SK-N-SH (cell line): ENCODE data around the gene RAPGEF3. TPM values are rescaled to one million over a fixed set of nuclear protein-coding genes. Genes with fewer than 3 reads are reported as not detected.
A peak's percentile ranks its signal among the peaks of the same experiment; 100 is the strongest.

ENCODE experiments used
- CTCF ChIA-PET: fragments of 300-600, 350-600 bp; formaldehyde crosslinking; extraction: SDS; loops from one replicate; lab custom pipeline; 2021; lab: Yijun Ruan, JAX
- POLR2A ChIA-PET: fragments of 350-600 bp; sonication (Branson Sonifier 250); formaldehyde crosslinking; extraction: SDS; loops from one replicate; lab custom pipeline; 2020; ENCODE audit warnings: antibody characterized with exemption, inconsistent platforms; lab: Yijun Ruan, JAX
- DNase-seq: peaks from one replicate; pipeline ENCODE4 v3.0.0; 2012
- H2AFZ ChIP-seq: fragments of 200-600 bp; sonication (generic); 2 replicates; pipeline ENCODE4 v1.8.1; 2016; ENCODE audit warnings: antibody characterized with exemption, mild to moderate bottlenecking, low read depth
- H3F3A ChIP-seq: fragments of 200-600 bp; sonication (generic); replicated peaks from 2 replicates; pipeline ENCODE3; 2016; ENCODE audit warnings: antibody characterized with exemption, mild to moderate bottlenecking; ENCODE audit not compliant: insufficient read depth
- H3K27ac ChIP-seq, 2 experiments: fragments of 200-500 bp in 1 of 2; fragments of 200-600 bp in 1 of 2; sonication (Bioruptor generic) in 1 of 2; sonication (generic), shearing (Covaris generic) in 1 of 2; 2 replicates each; pipeline versions ENCODE4 v1.5.1 to v1.6.1; 2014 to 2016; ENCODE audit warnings: low read depth in 2 of 2, inconsistent platforms in 1 of 2, low read length in 1 of 2, mild to moderate bottlenecking in 1 of 2, mixed read lengths in 1 of 2
- H3K27me3 ChIP-seq: fragments of 200-600 bp; sonication (generic), shearing (Covaris generic); 2 replicates; pipeline ENCODE4 v1.6.1; 2016; ENCODE audit warnings: mixed run types; ENCODE audit not compliant: insufficient read depth
- H3K36me3 ChIP-seq, 2 experiments: fragments of 200-500 bp in 1 of 2; fragments of 200-600 bp in 1 of 2; sonication (Bioruptor generic) in 1 of 2; sonication (generic) in 1 of 2; replicated peaks in 1 of 2; 2 replicates each; pipeline versions ENCODE3 to v1.5.1; 2014 to 2016; ENCODE audit warnings: low read length in 1 of 2, mild to moderate bottlenecking in 1 of 2; ENCODE audit not compliant: insufficient read depth in 2 of 2, control insufficient read depth in 1 of 2
- H3K4me1 ChIP-seq, 2 experiments: fragments of 200-500 bp in 1 of 2; fragments of 200-600 bp in 1 of 2; sonication (Bioruptor generic) in 1 of 2; sonication (generic), shearing (Covaris generic) in 1 of 2; 2 replicates each; pipeline versions ENCODE4 v1.5.1 to v1.6.1; 2014 to 2016; ENCODE audit warnings: low read depth in 1 of 2, low read length in 1 of 2, mixed run types in 1 of 2; ENCODE audit not compliant: insufficient read depth in 2 of 2, control insufficient read depth in 1 of 2
- H3K4me2 ChIP-seq: fragments of 200-600 bp; sonication (generic), shearing (Covaris generic); 2 replicates; pipeline ENCODE4 v1.6.1; 2017; ENCODE audit warnings: mixed run types
- H3K4me3 ChIP-seq, 2 experiments: fragments of 200-500 bp in 1 of 2; fragments of 200-600 bp in 1 of 2; sonication (Bioruptor generic) in 1 of 2; sonication (generic), shearing (Covaris generic) in 1 of 2; 2 replicates each; pipeline versions ENCODE4 v1.5.1 to v1.8.1; 2014 to 2016; ENCODE audit warnings: low read depth in 2 of 2, inconsistent platforms in 1 of 2, low read length in 1 of 2, mild to moderate bottlenecking in 1 of 2, mixed read lengths in 1 of 2, moderate library complexity in 1 of 2
- H3K79me2 ChIP-seq: fragments of 200-600 bp; sonication (generic); 2 replicates; pipeline ENCODE4 v1.8.1; 2017; ENCODE audit warnings: mild to moderate bottlenecking; ENCODE audit not compliant: insufficient read depth
- H3K9ac ChIP-seq: fragments of 200-600 bp; sonication (generic); 2 replicates; pipeline ENCODE4 v1.6.1; 2017; ENCODE audit warnings: mixed run types
- H3K9me2 ChIP-seq: fragments of 200-600 bp; sonication (generic); 2 replicates; pipeline ENCODE4 v1.6.1; 2017; ENCODE audit warnings: mixed run types
- H3K9me3 ChIP-seq: fragments of 200-600 bp; sonication (generic); 2 replicates; pipeline ENCODE4 v1.6.1; 2017; ENCODE audit warnings: mixed run types, mild to moderate bottlenecking, moderate library complexity
- H4K20me1 ChIP-seq: fragments of 200-600 bp; sonication (generic); 2 replicates; pipeline ENCODE4 v1.6.1; 2017; ENCODE audit warnings: mild to moderate bottlenecking, mixed run types; ENCODE audit not compliant: insufficient read depth
- CHD2 ChIP-seq: fragments of 150-350 bp; IDR thresholded peaks from 2 replicates; pipeline ENCODE4 v1.6.1; 2018; ENCODE audit warnings: low read length; ENCODE audit not compliant: partially characterized antibody
- CTCF ChIP-seq: fragments of 200-600 bp; sonication (generic); IDR thresholded peaks from 2 replicates; pipeline ENCODE4 v1.6.1; 2017; ENCODE audit warnings: antibody characterized with exemption, mild to moderate bottlenecking, moderate library complexity
- ELF1 ChIP-seq: IDR thresholded peaks from 2 replicates; pipeline ENCODE4 v1.4.0; 2012
- EZH2phosphoT487 ChIP-seq: fragments of 200-600 bp; sonication (generic); IDR thresholded peaks from 2 replicates; pipeline ENCODE4 v1.6.1; 2017; ENCODE audit warnings: low read depth, mixed run types, mild to moderate bottlenecking, antibody characterized with exemption, moderate library complexity, borderline replicate concordance
- FOXJ3 ChIP-seq: sonication (generic); formaldehyde crosslinking; IDR thresholded peaks from 2 replicates; pipeline ENCODE4 v1.5.1; 2020; ENCODE audit warnings: mild to moderate bottlenecking, missing genetic modification reagents
- GABPA ChIP-seq: IDR thresholded peaks from 2 replicates; pipeline ENCODE4 v1.4.0; 2012; ENCODE audit warnings: low read depth, mild to moderate bottlenecking
- IRF3 ChIP-seq: fragments of 150-350 bp; IDR thresholded peaks from 2 replicates; pipeline ENCODE4 v1.6.1; 2016; ENCODE audit warnings: mild to moderate bottlenecking, low read depth, low read length
- JUND ChIP-seq: IDR thresholded peaks from 2 replicates; pipeline ENCODE4 v1.4.0; 2012
- MAX ChIP-seq: IDR thresholded peaks from 2 replicates; pipeline ENCODE4 v1.4.0; 2012; ENCODE audit warnings: low read depth
- MEF2A ChIP-seq: IDR thresholded peaks from 2 replicates; pipeline ENCODE4 v1.4.0; 2012; ENCODE audit warnings: low read depth, borderline replicate concordance
- MXI1 ChIP-seq: IDR thresholded peaks from 2 replicates; pipeline ENCODE4 v1.6.1; 2012; ENCODE audit warnings: mild to moderate bottlenecking, low read depth, low read length, improper control_type of control experiment
- NFIC ChIP-seq: IDR thresholded peaks from 2 replicates; pipeline ENCODE4 v1.4.0; 2012; ENCODE audit warnings: borderline replicate concordance
- NRF1 ChIP-seq: IDR thresholded peaks from 2 replicates; pipeline ENCODE4 v1.6.1; 2012; ENCODE audit warnings: low read depth, mild to moderate bottlenecking, low read length
- POLR2AphosphoS5 ChIP-seq: IDR thresholded peaks from 2 replicates; pipeline ENCODE4 v1.6.1; 2012; ENCODE audit warnings: low read depth, low read length
- RCOR1 ChIP-seq: fragments of 150-350 bp; IDR thresholded peaks from 2 replicates; pipeline ENCODE4 v1.6.1; 2017; ENCODE audit warnings: antibody characterized with exemption, low read length
- RFX5 ChIP-seq: IDR thresholded peaks from 2 replicates; pipeline ENCODE4 v1.6.1; 2012; ENCODE audit warnings: mild to moderate bottlenecking, improper control_type of control experiment, low read length
- RXRA ChIP-seq: IDR thresholded peaks from 2 replicates; pipeline ENCODE4 v1.4.0; 2012; ENCODE audit warnings: low read depth, mild to moderate bottlenecking, borderline replicate concordance
- SIN3A ChIP-seq: IDR thresholded peaks from 2 replicates; pipeline ENCODE4 v1.6.1; 2012; ENCODE audit warnings: low read depth, mild to moderate bottlenecking, low read length, moderate library complexity, borderline replicate concordance
- SMC3 ChIP-seq: IDR thresholded peaks from 2 replicates; pipeline ENCODE4 v1.6.1; 2012; ENCODE audit warnings: low read depth, low read length, improper control_type of control experiment
- TAF1 ChIP-seq: IDR thresholded peaks from 2 replicates; pipeline ENCODE4 v1.6.1; 2012; ENCODE audit warnings: low read depth, mild to moderate bottlenecking, low read length, moderate library complexity, borderline replicate concordance
- TCF12 ChIP-seq: IDR thresholded peaks from 2 replicates; pipeline ENCODE4 v1.4.0; 2012
- YY1 ChIP-seq: IDR thresholded peaks from 2 replicates; pipeline ENCODE4 v1.4.0; 2012; ENCODE audit warnings: low read depth, mild to moderate bottlenecking
- ZBTB33 ChIP-seq: IDR thresholded peaks from 2 replicates; pipeline ENCODE4 v1.4.0; 2012; ENCODE audit warnings: low read depth, borderline replicate concordance
- WGBS: methylation state at CpG from one replicate; pipeline ENCODE4 v1.1.6; 2017; ENCODE audit warnings: low lambda C conversion rate; 5-methylcytosine and 5-hydroxymethylcytosine counted together
- polyA plus RNA-seq, 3 experiments: library from polyadenylated mRNA; depleted of rRNA; stranded (reverse); fragments of >200 nt; gene quantifications; 2 replicates each; pipeline ENCODE4 v1.2.3, GENCODE V29; 2012

Gene RAPGEF3
- polyA plus RNA-seq, 1 of the 3 experiments (the other 2 are of a cell fraction), result 0.90 TPM

GRCh38 chr12:47735649-47736048, 23.0 kb downstream of the RAPGEF3 start:
- Histone ChIP-seq H3K9me2 (no peaks in the 10 kb centered on the region), H3K4me1 (peaks cover 7 to 50% of the 10 kb centered on the region in 2 experiments; a peak in 2 of 4 replicates), H2AFZ (no peak overlapping the region), H4K20me1 (no peaks in the 10 kb centered on the region), H3K79me2 (no peaks in the 10 kb centered on the region), H3K9ac (no peak overlapping the region), H3K4me3 (no peak overlapping the region), H3K27me3 (no peaks in the 10 kb centered on the region), H3K9me3 (no peaks in the 10 kb centered on the region), H3F3A (no peaks in the 10 kb centered on the region), H3K27ac (peak overlapping the region in 1 of 2 experiments; percentile 94; a peak in 1 of 4 replicates), H3K36me3 (no peaks in the 10 kb centered on the region), H3K4me2 (no peak overlapping the region)
- no peak for TF ChIP-seq JUND
- TF ChIP-seq ELF1, result no peak
- TF ChIP-seq RXRA, result no peak
- no peak for TF ChIP-seq TCF12
- DNase-seq, result no peak
- ChIA-PET CTCF (interaction anchor here (1.5 to 43.0 kb wide), 9 partner anchors 9 to 454 kb away, joined by 3 to 1294 read pairs (median 20); partner anchors contain the start of genes ENDOU, RAPGEF3, RPAP3 and SLC48A1), POLR2A (interaction anchor here (1.2 to 1.9 kb wide), 2 partner anchors 34 to 53 kb away, joined by 3 to 7 read pairs; no protein-coding TSS in a partner anchor)
- 80% methylated on average over 10 of the region's 11 CpGs for WGBS

- no peaks in the 10 kb centered on the region for H3K9me3 ChIP-seq
- peaks cover 7 to 54% of the 10 kb centered on the region in 2 experiments; a peak in 2 of 4 replicates for H3K4me1 ChIP-seq
- TF ChIP-seq MXI1 (no peak), GABPA (no peak), ZBTB33 (no peak), NRF1 (no peak), POLR2AphosphoS5 (no peak), SIN3A (no peak), CTCF (no peak), SMC3 (no peak), TAF1 (no peak), YY1 (no peak), EZH2phosphoT487 (no peak), IRF3 (no peak), RCOR1 (no peak), MAX (no peak), JUND (no peak), CHD2 (no peak), FOXJ3 (CRISPR knock-in tag) (no peak), MEF2A (no peak), RFX5 (no peak), NFIC (no peak)
- TF ChIP-seq, all 33 proteins: peak for 0
- Histone ChIP-seq H3K79me2 (no peaks in the 10 kb centered on the region), H3K4me2 (no peak overlapping the region), H4K20me1 (no peaks in the 10 kb centered on the region), H3K36me3 (no peaks in the 10 kb centered on the region), H3F3A (no peaks in the 10 kb centered on the region), H3K27ac (no peak overlapping the region; a peak in 1 of 4 replicates), H3K9me2 (no peaks in the 10 kb centered on the region), H3K4me3 (no peak overlapping the region), H3K27me3 (no peaks in the 10 kb centered on the region), H2AFZ (no peak overlapping the region), H3K9ac (no peak overlapping the region)
- WGBS, result 70% methylated on average over 6 of the region's 12 CpGs
- CTCF ChIA-PET, result interaction anchor here (1.7 to 43.0 kb wide), 8 partner anchors 7 to 104 kb away, joined by 6 to 1294 read pairs (median 72); partner anchors contain the start of genes RAPGEF3, RPAP3 and SLC48A1
- POLR2A ChIA-PET, result no interaction called here
- peak; percentile 27 for DNase-seq
Measured at GRCh38 chr12:47734725-47735480, 23.8 kb downstream of the RAPGEF3 start.
